Upper lobe of left lung (tissue), 6 donors: ENCODE measurements around the gene SLC6A3. TPM values are rescaled to one million over a fixed set of nuclear protein-coding genes. Genes with fewer than 3 reads are reported as not detected.
A peak's percentile ranks its signal among the peaks of the same experiment; 100 is the strongest.

Source experiments
- ATAC-seq, 2 donors: fragments of 200-7000 bp; cut with Tn5 transposase; one replicate each; pipeline ENCODE4 v1.9.1; 2022; ENCODE audit warnings: mild to moderate bottlenecking in 2 of 2, moderate library complexity in 2 of 2; ENCODE audit not compliant: low FRiP score in 2 of 2
- DNase-seq, 2 donors: peaks; one replicate each; pipeline ENCODE4 v3.0.0-alpha.2; 2019 to 2020
- H3K27ac ChIP-seq, 4 donors: fragments of 200-600 bp; sonication (generic); one replicate each; pipeline ENCODE4 v1.5.1; 2016 to 2019
- H3K27me3 ChIP-seq, 4 donors: fragments of 200-600 bp; sonication (generic); one replicate each; pipeline ENCODE4 v1.5.1; 2017 to 2019
- H3K36me3 ChIP-seq, 4 donors: fragments of 200-600 bp; sonication (generic); one replicate each; pipeline ENCODE4 v1.5.1; 2016 to 2019
- H3K4me1 ChIP-seq, 4 donors: fragments of 200-600 bp; sonication (generic); one replicate each; pipeline ENCODE4 v1.5.1; 2018 to 2019
- H3K4me3 ChIP-seq, 4 donors: fragments of 200-600 bp; sonication (generic); one replicate each; pipeline ENCODE4 v1.5.1; 2017 to 2019; ENCODE audit warnings: mild to moderate bottlenecking in 2 of 4, moderate library complexity in 1 of 4
- H3K9me3 ChIP-seq, 4 donors: fragments of 200-600 bp; sonication (generic); one replicate each; pipeline ENCODE4 v1.5.1; 2018 to 2019
- EP300 ChIP-seq, 4 donors: sonication (generic); formaldehyde crosslinking; IDR thresholded peaks; one replicate each; pipeline ENCODE4 v1.5.1; 2017; ENCODE audit warnings: antibody characterized with exemption in 4 of 4, control low read depth in 2 of 4
- POLR2A ChIP-seq, 4 donors: fragments of 450-650 bp; IDR thresholded peaks; one replicate each; pipeline ENCODE4 v1.5.1; 2016 to 2017; ENCODE audit warnings: antibody characterized with exemption in 4 of 4, mild to moderate bottlenecking in 2 of 4
- POLR2AphosphoS5 ChIP-seq, 2 donors: sonication (generic); formaldehyde crosslinking; IDR thresholded peaks; one replicate each; pipeline ENCODE4 v1.5.1; 2017; ENCODE audit warnings: antibody characterized with exemption in 2 of 2
- WGBS, 2 donors: methylation state at CpG; one replicate each; pipeline ENCODE4 v1.1.5; 2017 to 2018; 5-methylcytosine and 5-hydroxymethylcytosine counted together
- total RNA-seq, 6 donors: library from RNA; depleted of rRNA in 4 of 6; stranded (reverse); fragments of >200 nt in 4 of 6; gene quantifications; one replicate each; pipeline versions ENCODE4 v1.1.0 to v1.2.1, GENCODE V29; 2016 to 2021
- TF ChIP-seq, protein P1 (sequence below), 6 experiments: fragments of 450-650 bp in 4 of 6; fragments of 200-600 bp in 2 of 6; sonication (generic) in 2 of 6; IDR thresholded peaks; one replicate each; pipeline ENCODE4 v1.5.1; 2016 to 2019; ENCODE audit warnings: antibody characterized with exemption in 6 of 6
- donor health status: DM: no; HTN: no; CAD: no; lungs with moderate emphysema.
- donor health status: DM: no; HTN: yes; CAD: no; lungs with severe emphysema.

SLC6A3 gene
- total RNA-seq, 6 donors from 2014 or later: 0.15 to 1.2 (median 0.36) TPM; not detected in 2

- 84 to 89% methylated on average over 18 to 21 of the region's 21 CpGs for WGBS, 2 donors
- TF ChIP-seq EP300 (IDR thresholded peaks at IDR 0.05): no peak
- ATAC-seq: no peak
- H3K9me3 ChIP-seq: no peaks in the 10 kb centered on the region
- no peaks in the 10 kb centered on the region for H3K4me1 ChIP-seq
- H3K27ac ChIP-seq: no peak overlapping the region
- no peaks in the 10 kb centered on the region for H3K36me3 ChIP-seq
- H3K27me3 ChIP-seq: no peaks in the 10 kb centered on the region
- no peak overlapping the region for H3K4me3 ChIP-seq
- no peak for DNase-seq
These were observed 34.9 kb downstream of the SLC6A3 start for GRCh38 chr5:1410156-1411014.

GRCh38 chr5:1409381-1410110, 35.7 kb downstream of the SLC6A3 start:
- Histone ChIP-seq H3K27me3 (no peaks in the 10 kb centered on the region), H3K4me3 (no peak overlapping the region), H3K27ac (no peak overlapping the region), H3K9me3 (no peaks in the 10 kb centered on the region), H3K4me1 (no peaks in the 10 kb centered on the region), H3K36me3 (no peaks in the 10 kb centered on the region)
- DNase-seq: no peak
- 67 to 80% methylated on average over 18 to 33 of the region's 33 CpGs for WGBS, 2 donors
- peak in 1 of 2 donors; percentile 4 for ATAC-seq
- no peak for TF ChIP-seq POLR2AphosphoS5 (IDR thresholded peaks at IDR 0.05)
- TF ChIP-seq EP300 (IDR thresholded peaks at IDR 0.05): no peak
- TF ChIP-seq POLR2A (IDR thresholded peaks at IDR 0.05): no peak
- TF ChIP-seq, protein P1, sequence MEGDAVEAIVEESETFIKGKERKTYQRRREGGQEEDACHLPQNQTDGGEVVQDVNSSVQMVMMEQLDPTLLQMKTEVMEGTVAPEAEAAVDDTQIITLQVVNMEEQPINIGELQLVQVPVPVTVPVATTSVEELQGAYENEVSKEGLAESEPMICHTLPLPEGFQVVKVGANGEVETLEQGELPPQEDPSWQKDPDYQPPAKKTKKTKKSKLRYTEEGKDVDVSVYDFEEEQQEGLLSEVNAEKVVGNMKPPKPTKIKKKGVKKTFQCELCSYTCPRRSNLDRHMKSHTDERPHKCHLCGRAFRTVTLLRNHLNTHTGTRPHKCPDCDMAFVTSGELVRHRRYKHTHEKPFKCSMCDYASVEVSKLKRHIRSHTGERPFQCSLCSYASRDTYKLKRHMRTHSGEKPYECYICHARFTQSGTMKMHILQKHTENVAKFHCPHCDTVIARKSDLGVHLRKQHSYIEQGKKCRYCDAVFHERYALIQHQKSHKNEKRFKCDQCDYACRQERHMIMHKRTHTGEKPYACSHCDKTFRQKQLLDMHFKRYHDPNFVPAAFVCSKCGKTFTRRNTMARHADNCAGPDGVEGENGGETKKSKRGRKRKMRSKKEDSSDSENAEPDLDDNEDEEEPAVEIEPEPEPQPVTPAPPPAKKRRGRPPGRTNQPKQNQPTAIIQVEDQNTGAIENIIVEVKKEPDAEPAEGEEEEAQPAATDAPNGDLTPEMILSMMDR (IDR thresholded peaks at IDR 0.05): no peak

GRCh38 chr5:1406681-1407640, 38.3 kb downstream of the SLC6A3 start:
- no peak for TF ChIP-seq EP300 (IDR thresholded peaks at IDR 0.05)
- Histone ChIP-seq H3K9me3 (no peaks in the 10 kb centered on the region), H3K27ac (no peak overlapping the region), H3K4me1 (no peaks in the 10 kb centered on the region), H3K36me3 (no peaks in the 10 kb centered on the region), H3K27me3 (no peaks in the 10 kb centered on the region), H3K4me3 (no peak overlapping the region)
- DNase-seq (no peak), ATAC-seq (no peak)
- WGBS, 2 donors: 82 to 83% methylated on average over 35 of the region's 35 CpGs

DNA sequence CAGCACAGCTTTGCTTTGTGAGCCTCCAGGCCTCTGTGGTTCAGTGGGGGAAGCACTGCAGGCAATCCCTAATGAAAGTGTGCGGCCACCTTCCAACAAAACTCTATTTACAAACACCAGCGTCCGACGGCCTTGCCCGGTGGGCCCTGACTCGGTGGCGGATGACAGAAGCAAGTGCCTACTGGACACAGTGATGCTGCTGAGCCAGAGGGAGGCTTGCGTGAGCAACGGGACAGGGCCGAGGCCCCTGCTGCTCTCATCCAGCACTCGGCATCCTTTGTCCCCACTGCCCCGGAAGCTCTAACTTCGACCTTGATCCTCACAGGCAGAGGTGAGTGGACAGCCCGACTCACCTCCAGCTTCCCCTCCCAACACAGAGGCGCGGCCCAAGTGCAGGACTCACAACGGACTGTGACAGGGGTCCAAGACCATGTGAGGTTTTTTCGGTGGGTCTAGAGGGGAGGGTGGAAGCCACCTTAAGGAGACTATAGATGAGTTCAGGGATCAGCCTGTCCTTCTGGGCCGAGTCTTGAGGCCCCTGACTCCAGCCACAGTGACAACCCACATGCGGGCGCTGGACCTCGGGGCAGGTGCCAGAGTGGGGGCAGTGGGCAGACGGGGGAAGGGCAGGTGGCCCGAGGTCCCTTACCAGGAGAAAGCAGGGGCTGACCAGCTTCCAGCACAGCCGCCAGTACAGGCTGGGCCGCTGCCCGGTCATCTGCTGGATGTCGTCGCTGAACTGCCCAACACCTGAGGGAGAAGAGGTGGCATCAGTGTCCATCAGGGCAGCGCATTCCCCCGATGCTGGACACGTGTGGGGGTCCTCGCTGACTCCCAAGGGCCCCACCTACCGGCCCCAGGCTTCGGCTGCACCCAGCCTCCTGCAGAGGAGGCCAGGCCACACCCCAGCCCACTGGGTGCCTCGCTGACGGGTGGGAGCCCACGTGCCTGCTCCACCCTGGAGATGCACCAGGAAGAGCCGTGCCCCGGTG, 39.4 kb downstream of the SLC6A3 start:
- WGBS, 2 donors: 85 to 89% methylated on average over 24 to 33 of the region's 40 CpGs
- ATAC-seq (no peak), DNase-seq (peak in 1 of 2 donors; percentile 68)
- Histone ChIP-seq H3K27me3 (no peaks in the 10 kb centered on the region), H3K36me3 (no peaks in the 10 kb centered on the region), H3K27ac (no peak overlapping the region), H3K4me1 (no peaks in the 10 kb centered on the region), H3K9me3 (no peaks in the 10 kb centered on the region), H3K4me3 (no peak overlapping the region)
- TF ChIP-seq POLR2A (IDR thresholded peaks at IDR 0.05): no peak
- no peak for TF ChIP-seq POLR2AphosphoS5 (IDR thresholded peaks at IDR 0.05)
- TF ChIP-seq, protein P1 (IDR thresholded peaks at IDR 0.05): no peak
- no peak for TF ChIP-seq EP300 (IDR thresholded peaks at IDR 0.05)

DNA sequence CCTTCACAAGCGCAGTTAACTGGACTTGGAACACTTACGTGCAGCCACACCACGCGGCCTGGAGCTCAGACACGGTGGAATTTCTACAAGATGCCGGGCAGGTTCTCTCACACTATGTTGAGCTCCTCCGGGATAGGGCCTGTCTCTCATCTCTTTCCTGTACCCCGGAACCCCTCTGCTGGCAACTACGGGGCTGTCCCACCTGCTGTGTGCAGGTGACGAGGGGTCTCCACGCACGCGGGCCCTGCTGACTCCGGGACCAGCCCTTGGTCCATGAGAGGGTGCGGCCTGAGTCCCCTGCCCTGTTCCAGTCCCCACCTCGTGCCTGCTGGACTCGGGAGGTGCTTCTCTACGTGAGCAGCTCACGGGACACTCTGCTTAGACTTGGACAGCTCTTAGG, 40.1 kb downstream of the SLC6A3 start:
- Histone ChIP-seq H3K4me3 (no peak overlapping the region), H3K27me3 (no peaks in the 10 kb centered on the region), H3K27ac (no peak overlapping the region), H3K4me1 (no peaks in the 10 kb centered on the region), H3K9me3 (no peaks in the 10 kb centered on the region), H3K36me3 (no peaks in the 10 kb centered on the region)
- DNase-seq: no peak
- TF ChIP-seq, protein P1 (IDR thresholded peaks at IDR 0.05): no peak
- TF ChIP-seq POLR2A (IDR thresholded peaks at IDR 0.05): no peak
- ATAC-seq: no peak
- 79 to 81% methylated on average over 12 to 19 of the region's 19 CpGs for whole genome bisulfite sequencing, 2 donors
